Measurements from ENCODE around the gene EFEMP2.
"Not testable (repeated sequence)": the region's sequence is repeated elsewhere in the genome, so short reads cannot be mapped to it uniquely, and the experiment has no call there.

EFEMP2 gene

DNA sequence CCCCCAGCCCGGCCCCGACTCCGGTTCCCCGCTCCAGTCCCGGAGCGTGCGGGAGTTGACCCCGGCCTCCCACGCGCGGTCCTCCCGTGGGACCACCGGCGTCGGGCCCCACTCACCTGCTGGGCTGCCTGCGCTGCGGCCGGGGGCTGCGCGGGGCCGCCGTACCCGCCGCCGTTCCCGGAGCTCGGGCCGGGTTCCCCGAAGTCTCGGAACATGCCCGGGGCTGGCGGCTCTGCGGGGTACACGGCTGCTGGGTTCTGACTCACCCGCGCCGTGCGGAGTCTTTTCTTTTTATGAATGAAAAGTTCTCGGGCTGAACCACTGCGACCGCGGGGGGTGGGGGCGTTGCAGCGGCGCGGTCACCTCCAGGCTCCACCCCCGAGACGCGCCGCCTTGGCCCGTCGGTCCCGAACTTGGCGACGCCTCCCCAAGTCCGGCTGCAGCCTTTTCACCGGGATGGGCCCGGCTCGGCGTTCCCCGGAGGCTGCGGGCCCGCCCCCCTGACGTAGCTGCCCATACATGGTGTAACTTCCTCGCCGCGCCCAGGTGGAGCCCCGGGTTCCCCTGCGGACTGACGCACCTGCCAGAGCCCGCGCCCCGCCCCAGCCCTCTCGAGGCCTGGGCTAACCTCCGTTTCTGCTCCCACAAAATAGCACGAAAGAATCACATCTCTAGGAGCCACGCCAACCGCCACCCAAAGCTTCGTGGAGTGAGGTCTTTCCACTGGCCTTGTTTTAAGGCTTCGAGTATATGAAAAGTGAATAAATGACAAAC lies 27.7 kb upstream of the EFEMP2 start, which contains the start of gene FOSL1:
TSS of gene FOSL1 (minus strand) at position 264 of the 774 bp plus-strand sequence. CDS start at position 215, 49 bp downstream.
- FAIRE-seq = no peak

DNA sequence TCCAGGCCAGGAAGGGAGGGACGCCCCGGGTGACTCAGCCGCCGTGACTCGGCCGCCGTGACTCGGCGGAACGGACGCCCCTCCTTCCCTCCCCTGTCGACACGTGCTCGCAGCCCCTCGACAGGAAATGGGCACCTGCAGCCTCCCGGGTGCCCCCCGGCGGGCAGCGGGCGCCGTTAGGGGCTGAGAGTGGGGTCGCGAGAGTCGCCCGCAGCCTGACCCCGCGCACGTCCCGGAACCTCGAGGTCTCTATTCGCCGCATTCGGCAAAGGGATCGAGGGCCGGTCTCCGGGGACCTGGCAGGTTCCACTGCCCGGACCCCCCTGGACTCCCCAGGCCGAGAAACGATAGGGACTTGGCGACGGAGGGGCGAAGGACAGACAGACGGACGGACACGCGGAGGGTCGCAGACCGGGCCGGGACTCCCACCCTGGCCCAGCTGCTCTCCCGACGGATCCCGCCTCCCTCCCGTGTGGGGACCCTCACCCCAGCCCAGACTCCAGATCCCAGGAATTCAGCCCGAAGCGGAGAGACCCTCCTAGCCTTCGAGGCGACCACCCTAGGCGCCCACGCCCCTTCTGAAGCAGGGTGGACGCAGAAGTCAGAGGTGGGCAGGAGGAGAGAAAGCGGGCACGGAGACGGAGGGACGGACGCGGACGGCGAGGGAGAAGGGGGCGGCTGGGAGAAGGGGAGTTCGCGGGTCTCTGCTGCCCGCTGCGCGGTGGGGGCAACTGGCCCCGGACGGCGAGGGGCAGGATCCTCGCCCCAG lies 26.9 kb upstream of the EFEMP2 start:
- no peak for FAIRE-seq

DNA sequence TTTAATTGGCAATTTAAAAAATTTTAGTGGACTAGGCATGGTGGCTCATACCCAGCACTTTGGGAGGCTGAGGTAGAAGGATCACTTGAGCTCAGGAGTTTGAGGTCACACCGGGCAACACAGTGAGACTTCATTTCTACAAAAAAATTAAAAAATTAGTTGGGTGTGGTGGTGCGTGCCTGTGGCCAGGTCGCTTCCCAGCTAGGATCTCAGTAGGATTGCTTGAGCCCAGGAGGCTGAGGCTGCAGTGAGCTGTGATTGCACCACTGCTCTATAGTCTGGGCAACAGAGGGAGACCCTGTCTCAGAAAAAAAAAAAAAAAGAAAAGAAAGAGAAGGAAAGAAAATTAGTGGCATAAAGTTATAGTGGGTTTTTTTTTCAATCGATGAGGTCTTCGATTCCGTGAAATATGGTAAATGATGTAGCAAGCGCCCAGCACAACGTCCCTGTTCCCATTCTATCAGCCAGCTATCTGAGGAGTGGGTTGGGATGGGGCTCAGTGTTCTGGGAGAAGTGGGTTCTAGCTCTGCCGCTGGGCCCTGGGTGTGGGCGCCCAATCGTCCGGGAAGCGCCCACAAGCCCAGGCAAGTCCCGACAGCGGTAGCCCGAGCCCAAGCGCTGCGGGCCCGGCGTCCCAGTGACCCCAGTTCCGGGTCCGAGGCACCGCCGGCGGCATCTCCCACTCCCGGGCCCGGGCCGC lies 26.2 kb upstream of the EFEMP2 start:
- no peak for FAIRE-seq

DNA sequence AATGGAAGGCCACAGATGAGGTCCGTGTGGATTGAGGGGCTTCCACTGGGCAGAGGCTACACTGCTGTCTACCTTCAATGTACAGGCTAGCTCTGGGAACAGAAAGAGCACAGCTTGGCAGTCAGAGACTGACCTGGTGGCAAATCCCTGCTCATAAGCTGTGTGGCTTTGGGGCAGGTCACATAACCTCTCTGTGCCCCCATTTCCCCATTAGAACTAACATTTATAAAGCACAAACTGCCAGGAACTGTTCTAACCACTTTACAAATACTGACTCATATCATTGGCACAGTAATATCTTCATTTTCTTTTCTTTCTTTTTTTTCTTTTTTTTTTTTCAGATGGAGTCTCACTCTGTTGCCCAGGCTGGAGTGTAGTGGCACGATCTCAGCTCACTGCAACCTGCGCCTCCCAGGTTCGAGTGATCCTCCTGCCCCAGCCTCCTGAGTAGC lies 24.4 kb upstream of the EFEMP2 start:
- FAIRE-seq = no peak

DNA sequence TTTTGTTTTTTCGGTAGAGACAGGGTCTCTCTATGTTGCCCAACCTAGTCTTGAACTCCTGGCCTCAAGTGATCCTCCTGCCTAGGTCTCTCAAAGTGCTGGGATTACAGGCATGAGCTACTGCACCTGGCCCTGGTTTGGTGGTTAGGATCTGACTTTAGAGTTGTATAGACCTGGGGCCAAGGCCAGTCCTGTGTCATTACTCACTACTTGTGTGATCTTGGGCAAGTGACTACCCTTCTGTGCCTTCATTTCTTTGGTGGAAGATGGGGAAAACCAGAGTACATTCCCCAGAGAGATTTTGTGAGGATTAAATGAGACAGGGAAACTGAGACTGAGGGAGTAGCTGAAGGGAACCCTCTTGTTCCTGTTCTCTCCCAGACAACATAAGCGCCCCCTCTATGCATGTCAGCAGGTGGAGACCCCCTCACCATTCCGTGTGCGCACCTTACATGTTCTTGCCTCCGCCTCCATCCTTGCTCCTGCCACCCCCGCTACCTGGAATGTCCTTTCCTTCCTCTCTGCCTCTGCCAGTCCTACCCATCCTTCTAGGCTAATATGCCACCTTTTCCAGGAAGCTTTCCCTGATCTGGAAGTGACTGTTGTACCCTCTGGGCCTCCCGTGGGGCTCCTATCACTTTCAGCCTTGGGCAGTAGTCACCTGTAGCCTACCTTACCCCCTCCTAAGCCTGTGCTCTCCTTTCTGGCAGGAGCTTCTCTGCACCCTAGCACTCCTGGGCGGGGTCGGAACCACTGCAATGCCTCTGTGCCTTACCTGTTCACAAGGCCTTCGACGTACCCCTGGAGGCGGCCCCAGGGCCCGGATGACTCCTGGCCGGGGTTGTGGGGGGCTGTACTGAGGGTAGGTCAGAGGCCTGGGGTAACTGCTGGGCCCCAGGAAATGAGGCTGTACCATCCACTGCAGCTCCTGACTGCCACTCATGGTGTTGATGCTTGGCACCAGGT lies 23.7 kb upstream of the EFEMP2 start:
- FAIRE-seq = no peak

DNA sequence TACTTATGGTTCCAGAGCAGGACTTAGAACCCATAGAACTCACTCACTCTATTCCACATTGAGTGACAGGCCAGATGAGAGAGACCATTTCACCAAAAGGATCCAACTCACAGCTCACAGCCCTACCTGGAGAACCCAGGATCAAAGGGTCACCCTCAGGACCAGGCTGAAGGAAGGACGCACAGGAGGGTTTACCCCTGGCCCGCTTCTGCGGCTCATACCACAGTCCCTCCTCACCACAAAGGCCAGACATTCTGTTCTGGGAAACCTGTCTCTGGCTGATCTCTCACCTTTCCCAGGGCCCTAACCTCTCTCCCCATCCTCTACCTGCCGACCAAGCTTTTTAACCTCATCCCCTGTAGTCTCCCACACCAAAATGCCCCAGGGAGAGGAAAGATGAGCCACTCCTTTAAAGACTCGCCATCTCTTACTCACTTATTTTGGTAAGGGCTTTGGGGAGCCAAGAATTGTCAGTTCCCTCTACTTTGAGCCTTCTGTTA lies 22.9 kb upstream of the EFEMP2 start:
- no peak for FAIRE-seq

DNA sequence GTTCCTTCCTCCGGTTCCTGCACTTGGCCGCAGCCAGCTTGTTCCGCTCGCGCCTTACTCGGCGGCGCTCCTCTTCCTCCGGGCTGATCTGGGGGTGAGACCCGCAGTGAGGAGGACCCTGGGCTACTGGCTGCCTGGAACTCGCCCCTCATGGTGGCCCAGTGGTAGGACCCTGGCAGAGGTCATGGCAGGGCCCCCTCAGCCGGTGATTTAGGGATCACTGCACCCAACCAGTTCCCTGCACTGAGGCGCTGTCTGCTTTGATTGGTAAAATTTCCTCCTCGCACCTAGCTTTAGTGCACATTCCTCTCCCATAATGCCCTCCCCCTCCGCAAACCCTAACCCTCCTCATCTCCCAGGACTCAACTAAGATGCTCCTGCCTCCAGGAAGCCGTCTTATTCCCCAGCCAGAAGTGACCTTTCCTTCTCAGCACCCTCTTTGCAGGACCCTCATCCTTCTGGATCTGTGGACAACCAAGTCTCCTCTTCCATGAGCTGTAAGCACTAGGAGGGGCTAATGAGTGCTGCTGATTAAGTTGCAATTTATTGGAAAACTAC lies 21.5 kb upstream of the EFEMP2 start:
- no peak for FAIRE-seq

DNA sequence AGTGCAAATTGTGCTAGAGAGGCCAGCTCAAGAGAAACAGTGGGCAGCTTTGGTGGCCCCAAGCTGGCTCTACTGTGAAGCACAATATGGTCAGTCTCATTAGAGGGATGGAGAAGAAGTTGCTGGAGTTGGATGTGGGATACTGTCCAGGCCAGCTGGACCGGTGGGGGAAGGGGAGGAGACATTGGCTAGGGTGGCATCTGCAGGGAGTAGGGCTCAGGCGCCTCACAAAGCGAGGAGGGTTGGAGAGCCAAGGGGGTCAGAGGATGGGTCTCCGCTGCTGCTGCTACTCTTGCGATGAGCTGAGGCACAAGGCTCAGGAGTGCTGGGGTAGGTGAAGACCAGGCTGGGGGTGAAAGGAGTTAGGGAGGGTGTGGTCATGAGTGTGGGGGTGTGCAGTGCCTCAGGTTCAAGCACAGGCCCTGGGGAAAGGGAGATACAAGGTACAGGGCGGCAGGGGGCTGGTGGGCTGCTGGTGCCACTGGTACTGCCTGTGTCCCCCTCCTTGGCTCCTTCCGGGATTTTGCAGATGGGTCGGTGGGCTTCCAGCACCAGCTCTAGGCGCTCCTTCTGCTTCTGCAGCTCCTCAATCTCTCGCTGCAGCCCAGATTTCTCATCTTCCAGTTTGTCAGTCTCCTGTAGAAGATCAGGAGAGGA lies 20.2 kb upstream of the EFEMP2 start:
- FAIRE-seq = no peak

DNA sequence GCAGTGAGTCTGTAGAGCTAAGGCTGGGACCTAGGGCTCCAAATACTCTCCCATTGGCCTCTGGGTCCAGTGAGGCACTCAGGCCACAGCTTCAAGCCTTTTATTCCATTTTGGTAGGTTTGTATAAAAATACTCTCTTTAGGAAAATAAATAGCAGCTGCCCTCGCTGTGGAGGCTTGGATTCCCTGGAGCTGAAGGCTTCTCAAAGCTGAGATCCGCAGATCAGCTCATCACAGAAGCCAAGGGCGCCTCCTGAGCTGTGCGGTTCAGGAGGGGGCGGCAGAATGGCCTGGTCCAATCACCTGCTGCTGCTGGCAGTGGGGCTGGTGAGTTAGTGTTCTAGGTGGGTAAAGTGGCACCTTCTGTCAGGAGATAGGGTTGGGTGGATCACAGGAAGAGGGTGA lies 19.5 kb upstream of the EFEMP2 start:
- not testable (repeated sequence) for FAIRE-seq

DNA sequence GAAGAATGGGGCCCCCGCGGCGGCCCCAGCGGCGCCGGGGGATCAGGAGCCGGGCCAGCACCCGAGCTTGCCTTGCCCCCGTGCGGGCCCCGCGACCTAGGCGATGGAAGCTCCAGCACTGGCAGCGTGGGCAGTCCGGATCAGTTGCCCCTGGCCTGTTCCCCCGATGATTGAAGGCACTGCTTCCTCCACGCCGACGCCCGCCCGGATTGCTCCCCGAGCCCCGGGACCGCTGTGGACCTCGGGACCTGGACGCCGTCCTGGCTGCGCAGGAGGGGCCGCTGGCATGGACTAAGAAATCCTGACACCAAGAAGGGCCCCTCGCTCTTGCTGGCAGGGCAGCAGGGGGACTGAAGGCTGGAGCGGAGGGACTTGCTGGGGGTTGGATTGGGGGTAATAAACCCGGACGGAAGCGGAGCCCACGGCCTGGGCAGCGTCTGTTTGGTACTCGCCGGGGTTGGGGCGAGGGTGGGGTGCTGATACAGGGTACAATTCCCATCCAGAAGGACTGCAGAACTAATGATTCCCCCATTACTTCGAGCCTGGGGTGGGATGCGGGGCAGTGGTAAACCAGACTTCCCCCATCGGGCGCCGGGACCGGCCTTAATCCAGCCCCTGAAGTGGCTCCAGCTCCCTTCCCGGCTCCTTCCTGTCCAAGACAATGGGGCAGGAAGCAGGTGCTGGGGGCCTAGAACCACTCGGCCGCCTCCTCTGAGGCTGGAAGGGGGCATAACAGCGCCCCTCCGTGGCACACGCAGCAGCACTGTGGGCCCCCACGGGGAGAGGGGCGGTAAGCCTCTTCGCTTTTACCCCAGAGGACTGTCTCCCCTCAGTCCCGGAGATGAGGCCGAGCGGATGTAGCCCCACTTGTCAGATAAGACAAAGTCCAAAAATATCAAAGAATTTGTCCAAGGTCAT lies 18.9 kb upstream of the EFEMP2 start:
- FAIRE-seq = no peak

DNA sequence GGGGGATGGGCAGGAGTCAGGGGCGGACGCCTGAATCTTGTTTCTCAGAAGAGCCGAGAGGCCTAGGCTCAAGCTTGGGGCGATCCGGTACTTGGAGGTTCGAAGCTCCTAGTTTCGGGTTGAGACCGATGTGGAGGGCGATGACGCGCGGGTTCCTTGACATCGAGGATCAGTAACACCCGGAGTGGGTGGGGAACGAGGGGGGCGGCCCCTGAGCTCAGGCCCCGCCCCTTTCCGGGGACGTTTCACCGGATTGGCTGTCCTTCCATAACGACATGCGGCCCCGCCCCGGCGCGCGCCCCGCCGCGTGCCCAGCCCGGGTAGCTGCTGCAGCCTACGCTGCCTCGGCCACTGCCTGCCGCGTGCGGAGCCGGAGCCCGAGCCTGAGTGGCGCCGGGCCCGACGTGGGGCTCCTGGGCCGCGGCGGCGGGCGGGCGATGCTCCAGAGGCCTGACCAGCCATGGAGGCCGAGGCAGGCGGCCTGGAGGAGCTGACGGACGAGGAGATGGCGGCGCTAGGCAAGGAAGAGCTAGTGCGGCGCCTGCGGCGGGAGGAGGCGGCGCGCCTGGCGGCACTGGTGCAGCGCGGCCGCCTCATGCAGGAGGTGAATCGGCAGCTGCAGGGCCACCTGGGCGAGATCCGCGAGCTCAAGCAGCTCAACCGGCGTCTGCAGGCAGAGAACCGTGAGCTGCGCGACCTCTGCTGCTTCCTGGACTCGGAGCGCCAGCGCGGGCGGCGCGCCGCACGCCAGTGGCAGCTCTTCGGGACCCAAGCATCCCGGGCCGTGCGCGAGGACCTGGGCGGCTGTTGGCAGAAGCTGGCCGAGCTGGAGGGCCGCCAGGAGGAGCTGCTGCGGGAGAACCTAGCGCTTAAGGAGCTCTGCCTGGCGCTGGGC lies 18.0 kb upstream of the EFEMP2 start, which contains the start of gene CCDC85B:
TSS of gene CCDC85B (plus strand) at position 350 of the 895 bp plus-strand sequence. CDS start at position 461, 111 bp downstream.
- FAIRE-seq = no peak

DNA sequence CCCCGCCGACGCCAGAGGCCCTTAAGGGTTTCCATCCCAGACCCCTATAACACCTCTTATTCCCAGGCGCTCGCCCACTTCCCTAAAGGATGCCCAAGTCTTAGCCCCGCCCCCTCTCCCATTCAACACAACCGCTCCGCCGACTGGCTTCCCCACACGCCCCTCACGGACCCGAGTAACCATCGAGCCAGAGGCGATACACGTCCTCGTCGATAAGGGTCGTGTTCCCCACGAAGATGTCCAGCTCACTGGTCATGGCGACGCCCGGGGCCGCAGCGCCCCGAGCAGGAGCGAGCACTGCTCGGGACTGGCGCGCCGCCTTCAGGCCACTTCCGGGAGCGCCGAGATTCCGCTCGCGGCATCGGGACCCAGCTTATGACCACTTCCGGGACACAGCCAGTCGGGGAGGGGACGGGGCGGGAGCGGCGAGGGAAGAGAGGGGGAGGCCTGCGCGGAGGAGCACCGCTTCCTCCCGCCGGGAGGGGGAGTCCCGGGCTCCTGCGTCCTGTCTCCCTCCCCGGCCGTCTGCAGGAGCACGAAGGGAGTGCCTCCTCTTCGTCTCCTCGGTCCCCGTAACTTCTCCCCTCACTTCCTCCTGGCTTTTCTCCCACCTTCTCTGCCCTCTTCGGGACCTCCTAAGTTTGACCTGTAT lies 15.7 kb upstream of the EFEMP2 start, which contains the start of gene FIBP:
TSS of gene FIBP (minus strand) at position 309 of the 652 bp plus-strand sequence. CDS start at position 256, 53 bp downstream.
- no peak for FAIRE-seq

DNA sequence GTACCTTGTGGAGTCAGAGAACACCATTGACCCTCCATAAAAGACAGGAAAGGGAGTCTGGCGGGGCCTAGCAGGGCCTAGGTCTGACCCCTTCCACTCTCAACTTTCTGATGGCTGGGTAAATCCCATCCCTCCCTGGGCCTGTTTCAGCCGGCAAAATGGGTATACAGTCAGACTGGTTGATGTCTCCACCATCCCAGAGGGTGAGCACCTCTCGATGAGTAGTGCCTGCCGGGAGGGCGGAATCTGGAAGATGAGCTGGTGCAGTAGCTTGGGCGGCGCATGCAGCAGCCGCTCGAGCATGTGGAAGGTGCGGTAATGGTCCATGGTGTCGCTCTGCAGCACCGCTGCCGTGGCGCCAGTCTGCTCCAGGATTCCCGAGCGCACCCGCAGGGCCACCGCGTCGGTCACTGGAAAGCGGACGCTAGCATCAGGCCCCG lies 15.1 kb upstream of the EFEMP2 start:
- FAIRE-seq = no peak

DNA sequence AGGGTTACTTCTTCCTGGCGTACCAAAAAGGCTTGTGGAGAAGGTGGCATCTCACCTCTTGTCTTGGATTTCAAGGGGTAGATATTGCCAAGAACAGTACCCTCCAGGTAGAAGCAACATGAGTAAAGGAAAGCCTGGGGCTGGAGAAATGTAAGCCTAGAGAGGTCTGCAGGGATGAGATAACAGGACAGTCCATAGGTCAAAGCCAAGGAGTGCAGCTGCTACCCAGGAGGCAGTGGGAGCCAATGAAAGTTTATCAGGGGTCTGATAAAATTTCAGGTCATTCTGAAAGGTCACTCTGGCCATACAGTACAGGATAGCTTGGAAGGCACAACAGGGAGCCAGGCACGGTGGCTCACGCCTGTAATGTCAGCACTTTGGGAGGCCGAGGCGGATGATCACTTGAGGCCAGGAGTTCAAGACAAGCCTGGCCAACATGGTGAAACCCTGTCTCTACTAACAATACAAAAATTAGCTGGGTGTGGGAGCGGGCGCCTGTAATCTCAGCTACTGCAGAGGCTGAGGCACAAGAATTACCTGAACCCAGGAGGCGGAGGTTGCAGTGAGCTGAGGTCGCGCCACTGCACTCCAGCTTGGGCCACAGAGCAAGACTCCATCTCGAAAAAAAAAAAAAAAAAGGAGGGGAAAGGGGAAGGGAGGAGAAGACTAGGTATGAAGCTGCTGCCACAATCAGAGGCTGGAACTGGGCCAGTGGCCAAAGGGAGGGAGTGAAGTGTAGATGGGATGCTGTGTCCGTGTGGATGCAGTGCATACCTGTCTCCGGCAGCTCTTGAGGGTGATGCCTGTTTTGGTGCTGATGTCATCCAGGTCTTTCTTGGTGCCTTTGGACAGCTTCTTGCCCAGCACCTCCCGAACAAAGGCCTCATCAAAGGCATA lies 14.5 kb upstream of the EFEMP2 start:
- no peak for FAIRE-seq

DNA sequence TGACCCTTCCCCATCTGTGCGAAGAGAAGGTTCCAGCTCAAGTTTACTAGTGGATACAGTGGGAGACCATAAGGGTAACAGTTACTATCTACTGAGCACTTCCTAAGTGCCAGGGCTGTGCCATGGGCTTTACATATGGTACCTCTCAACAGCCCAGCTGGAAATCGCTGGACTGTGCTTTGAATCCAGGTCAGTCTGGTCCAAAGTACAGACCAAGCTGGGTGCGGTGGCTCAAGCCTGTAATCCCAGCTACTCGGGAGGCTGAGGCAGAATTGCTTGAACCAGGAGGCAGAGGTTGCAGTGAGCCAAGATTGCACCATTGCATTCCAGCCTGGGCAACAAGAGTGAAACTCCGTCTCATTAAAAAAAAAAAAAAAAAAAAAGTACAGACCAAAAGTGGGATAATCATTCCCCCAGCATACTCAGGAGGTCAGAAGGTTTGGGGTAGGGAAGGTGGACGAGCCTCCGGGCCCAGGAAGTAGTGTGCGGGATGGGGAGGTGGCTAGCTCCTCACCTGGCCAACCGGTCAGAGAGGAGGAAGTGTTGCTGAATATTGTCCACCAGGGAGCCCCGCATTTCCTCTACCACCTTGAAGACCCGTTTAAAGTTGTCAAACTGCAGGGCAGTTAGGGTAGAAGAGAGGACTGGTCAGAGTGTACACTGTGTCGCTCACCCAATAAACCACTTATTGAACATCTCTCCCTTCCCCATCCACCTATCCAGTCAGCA lies 13.4 kb upstream of the EFEMP2 start:
- no peak for FAIRE-seq

DNA sequence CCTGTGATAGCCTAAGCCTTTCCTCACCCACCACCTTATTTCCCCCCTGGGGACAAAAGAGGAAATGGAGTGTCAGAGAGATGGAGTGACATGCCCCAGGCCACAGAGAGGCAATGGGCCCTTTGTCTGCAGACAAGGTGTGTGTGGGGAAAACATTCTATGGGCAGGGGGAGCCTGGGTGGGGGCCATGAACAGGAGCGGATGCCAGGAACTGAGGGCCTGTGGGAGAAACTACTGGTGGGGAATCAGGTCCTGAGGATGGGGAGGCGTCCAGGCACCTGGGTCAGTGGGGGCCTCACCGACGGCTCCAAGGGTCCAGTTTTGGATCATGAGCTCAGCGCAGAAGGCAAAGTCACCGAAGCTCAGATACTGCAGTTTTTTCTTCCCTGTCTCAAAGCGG lies 12.6 kb upstream of the EFEMP2 start:
- FAIRE-seq = no peak

Measured in endometrium (tissue), 2 donors.